ENCODE results near the gene PIP4K2B.

PIP4K2B gene

GRCh38 chr17:38779965-38780752 lies 19.2 kb downstream of the PIP4K2B start:
- no peak for DNase-seq (ENCODE audit: low read depth in 2 of 2, low spot score in 1 of 2)

- DNase-seq (ENCODE audit: low read depth in 2 of 2, low spot score in 1 of 2) = no peak
These were observed 21.6 kb downstream of the PIP4K2B start for GRCh38 chr17:38777641-38778250.

GRCh38 chr17:38773258-38773657 lies 26.1 kb downstream of the PIP4K2B start:
- no peak for DNase-seq (ENCODE audit: low read depth in 2 of 2, low spot score in 1 of 2)

- no peak for DNase-seq (ENCODE audit: low read depth in 2 of 2, low spot score in 1 of 2)
These were observed 30.9 kb downstream of the PIP4K2B start for GRCh38 chr17:38768417-38768816.

- no peak for DNase-seq (ENCODE audit: low read depth in 2 of 2, low spot score in 1 of 2)
These were observed 33.0 kb downstream of the PIP4K2B start for GRCh38 chr17:38766341-38766740.

GRCh38 chr17:38762231-38762630 lies 37.1 kb downstream of the PIP4K2B start:
- DNase-seq (ENCODE audit: low read depth in 2 of 2, low spot score in 1 of 2) = no peak

- DNase-seq (ENCODE audit: low read depth in 2 of 2, low spot score in 1 of 2) = no peak
These were observed 37.7 kb downstream of the PIP4K2B start for GRCh38 chr17:38761612-38762011.

- no peak for DNase-seq (ENCODE audit: low read depth in 2 of 2, low spot score in 1 of 2)
These were observed 46.3 kb downstream of the PIP4K2B start for GRCh38 chr17:38753071-38753506.

- DNase-seq (ENCODE audit: low read depth in 2 of 2, low spot score in 1 of 2) = peak; percentile 80 to 89
These were observed 46.9 kb downstream of the PIP4K2B start, which contains the start of gene PSMB3 for GRCh38 chr17:38752308-38753070. Gene PSMB3 (plus strand): TSS chr17:38752741. CDS start chr17:38752827, 86 bp downstream.

- peak; percentile 72 to 74 for DNase-seq (ENCODE audit: low read depth in 2 of 2, low spot score in 1 of 2)
These were observed 47.5 kb downstream of the PIP4K2B start for GRCh38 chr17:38751808-38752307.

- DNase-seq (ENCODE audit: low read depth in 2 of 2, low spot score in 1 of 2) = no peak
These were observed 48.1 kb downstream of the PIP4K2B start for GRCh38 chr17:38751144-38751807.

GRCh38 chr17:38750312-38751121 lies 48.8 kb downstream of the PIP4K2B start:
- no peak for DNase-seq (ENCODE audit: low read depth in 2 of 2, low spot score in 1 of 2)

GRCh38 chr17:38750044-38750311 lies 49.4 kb downstream of the PIP4K2B start:
- no peak for DNase-seq (ENCODE audit: low read depth in 2 of 2, low spot score in 1 of 2)

- no peak for DNase-seq (ENCODE audit: low read depth in 2 of 2, low spot score in 1 of 2)
These were observed 49.9 kb downstream of the PIP4K2B start for GRCh38 chr17:38749223-38750043.

GRCh38 chr17:38748892-38749222 lies 50.5 kb downstream of the PIP4K2B start:
- DNase-seq (ENCODE audit: low read depth in 2 of 2, low spot score in 1 of 2) = no peak

GRCh38 chr17:38748149-38748891 lies 51.0 kb downstream of the PIP4K2B start, which contains the start of gene PCGF2:
Gene PCGF2 (minus strand): TSS chr17:38748336. CDS start chr17:38740402, 7,934 bp downstream.
- no peak for DNase-seq (ENCODE audit: low read depth in 2 of 2, low spot score in 1 of 2)

- DNase-seq (ENCODE audit: low read depth in 2 of 2, low spot score in 1 of 2) = no peak
These were observed 51.8 kb downstream of the PIP4K2B start for GRCh38 chr17:38747463-38748148.

GRCh38 chr17:38746849-38747462 lies 52.4 kb downstream of the PIP4K2B start:
- no peak for DNase-seq (ENCODE audit: low read depth in 2 of 2, low spot score in 1 of 2)
